Measurements from ENCODE around the gene RTL9.

RTL9 gene

DNA sequence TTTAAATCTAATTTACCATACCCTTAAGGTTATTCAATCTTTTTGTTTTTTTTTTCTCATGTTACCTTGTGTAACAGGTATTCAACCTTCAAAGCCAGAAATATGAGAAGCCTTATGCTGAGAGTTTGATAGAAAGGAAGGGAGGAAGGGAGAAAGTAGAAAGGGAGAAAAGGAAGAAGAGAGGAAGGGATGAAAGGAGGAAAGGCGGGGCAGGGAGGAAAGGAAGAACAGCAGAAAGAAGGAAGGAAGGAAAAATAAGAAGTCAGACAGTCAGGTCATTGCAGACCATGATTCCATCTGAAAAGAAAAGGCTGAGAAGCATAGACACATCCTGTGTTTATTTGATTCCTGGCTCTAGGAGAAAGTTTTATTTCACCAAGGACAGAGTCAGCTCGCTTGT is 30.9 kb downstream of the RTL9 start:
- TF ChIP-seq, protein P1, sequence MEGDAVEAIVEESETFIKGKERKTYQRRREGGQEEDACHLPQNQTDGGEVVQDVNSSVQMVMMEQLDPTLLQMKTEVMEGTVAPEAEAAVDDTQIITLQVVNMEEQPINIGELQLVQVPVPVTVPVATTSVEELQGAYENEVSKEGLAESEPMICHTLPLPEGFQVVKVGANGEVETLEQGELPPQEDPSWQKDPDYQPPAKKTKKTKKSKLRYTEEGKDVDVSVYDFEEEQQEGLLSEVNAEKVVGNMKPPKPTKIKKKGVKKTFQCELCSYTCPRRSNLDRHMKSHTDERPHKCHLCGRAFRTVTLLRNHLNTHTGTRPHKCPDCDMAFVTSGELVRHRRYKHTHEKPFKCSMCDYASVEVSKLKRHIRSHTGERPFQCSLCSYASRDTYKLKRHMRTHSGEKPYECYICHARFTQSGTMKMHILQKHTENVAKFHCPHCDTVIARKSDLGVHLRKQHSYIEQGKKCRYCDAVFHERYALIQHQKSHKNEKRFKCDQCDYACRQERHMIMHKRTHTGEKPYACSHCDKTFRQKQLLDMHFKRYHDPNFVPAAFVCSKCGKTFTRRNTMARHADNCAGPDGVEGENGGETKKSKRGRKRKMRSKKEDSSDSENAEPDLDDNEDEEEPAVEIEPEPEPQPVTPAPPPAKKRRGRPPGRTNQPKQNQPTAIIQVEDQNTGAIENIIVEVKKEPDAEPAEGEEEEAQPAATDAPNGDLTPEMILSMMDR (IDR thresholded peaks at IDR 0.05; ENCODE audit: extremely low read depth, missing control alignments) = no peak
- DNase-seq (ENCODE audit: low spot score) = no peak

DNA sequence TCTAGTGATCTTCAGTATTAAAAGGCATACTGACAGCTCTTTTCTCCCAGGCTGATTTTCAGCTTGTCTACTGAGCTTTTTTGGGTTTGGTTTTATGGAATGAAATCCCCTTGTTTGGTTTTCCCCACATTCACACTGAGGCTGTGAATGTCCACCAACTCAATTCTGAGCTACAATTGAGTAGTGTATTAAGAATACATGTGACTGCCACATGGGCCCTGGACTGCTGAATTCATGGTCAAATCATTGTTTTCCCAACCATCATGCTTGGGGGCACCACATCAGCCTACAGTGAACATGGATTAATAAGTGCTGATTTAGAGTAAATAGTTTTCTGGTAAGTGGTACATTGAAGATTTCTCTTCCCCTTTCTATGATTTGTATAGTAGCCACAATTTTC is 32.4 kb downstream of the RTL9 start:
- TF ChIP-seq, protein P1 (IDR thresholded peaks at IDR 0.05; ENCODE audit: extremely low read depth, missing control alignments) = no peak
- DNase-seq (ENCODE audit: low spot score) = no peak

DNA sequence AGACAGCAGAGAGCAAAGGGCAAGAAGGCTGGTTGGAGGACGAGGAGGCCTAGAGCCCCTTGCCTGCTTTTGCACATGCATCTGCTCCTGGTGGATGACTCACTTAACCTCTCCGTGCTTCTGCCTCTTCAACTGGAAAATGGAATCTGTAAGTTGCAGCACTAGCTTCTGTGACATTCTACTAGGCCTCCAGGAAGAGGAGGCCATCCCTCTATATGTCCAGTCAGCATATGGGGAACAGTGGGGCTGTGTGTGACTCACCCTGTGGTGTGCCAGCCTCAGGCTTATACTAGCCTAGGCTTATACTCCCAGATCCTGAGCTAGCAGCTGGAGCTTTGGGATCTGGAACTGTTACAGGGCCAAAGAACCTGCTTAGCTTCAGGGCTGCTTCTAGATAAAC is 36.0 kb downstream of the RTL9 start:
- no peak for DNase-seq (ENCODE audit: low spot score)

DNA sequence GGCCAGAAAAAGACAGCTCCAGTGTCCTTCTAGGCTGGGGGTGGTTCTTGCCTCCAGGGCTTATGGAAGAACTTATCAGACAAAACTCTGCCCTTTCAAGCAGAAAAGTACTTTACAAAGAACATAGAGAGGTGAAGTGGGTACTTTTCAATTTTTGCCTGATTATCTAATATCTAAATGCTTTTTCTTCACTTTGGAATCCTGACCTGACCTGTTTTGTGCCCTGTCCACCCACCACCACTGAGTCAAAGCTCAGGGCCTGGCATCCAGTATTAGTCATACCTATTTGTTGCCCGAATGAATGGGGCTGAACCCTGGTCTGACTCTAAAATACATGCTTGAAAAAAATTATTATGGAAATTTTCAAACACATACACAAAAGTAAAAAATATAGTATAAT is 37.2 kb downstream of the RTL9 start:
- TF ChIP-seq, protein P1 (IDR thresholded peaks at IDR 0.05; ENCODE audit: extremely low read depth, missing control alignments) = no peak
- DNase-seq (ENCODE audit: low spot score) = no peak

More for the DNA sequence above, 36.0 kb downstream of the RTL9 start:
- TF ChIP-seq, protein P1 (IDR thresholded peaks at IDR 0.05; ENCODE audit: extremely low read depth, missing control alignments) = no peak

DNA sequence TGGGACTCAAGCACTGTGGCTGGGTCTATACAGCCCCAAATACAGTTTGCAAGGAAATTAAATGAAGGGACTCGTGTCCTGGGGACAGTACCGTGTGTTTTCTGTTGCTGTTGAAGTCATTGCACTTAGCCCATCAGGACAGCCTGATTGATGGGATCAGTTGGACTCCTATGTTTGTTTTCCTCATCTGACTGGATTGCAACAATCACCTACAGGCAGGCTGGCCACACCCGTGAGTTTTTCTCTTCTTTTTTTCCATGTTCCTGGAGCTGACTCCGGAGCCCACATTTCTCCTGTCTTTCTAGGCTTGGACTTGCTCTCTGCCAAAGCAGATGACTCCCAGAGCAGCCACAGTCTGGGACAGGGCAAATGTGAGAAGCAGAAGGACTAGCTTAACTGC is 38.1 kb downstream of the RTL9 start:
- TF ChIP-seq, protein P1 (IDR thresholded peaks at IDR 0.05; ENCODE audit: extremely low read depth, missing control alignments) = no peak
- no peak for DNase-seq (ENCODE audit: low spot score)

DNA sequence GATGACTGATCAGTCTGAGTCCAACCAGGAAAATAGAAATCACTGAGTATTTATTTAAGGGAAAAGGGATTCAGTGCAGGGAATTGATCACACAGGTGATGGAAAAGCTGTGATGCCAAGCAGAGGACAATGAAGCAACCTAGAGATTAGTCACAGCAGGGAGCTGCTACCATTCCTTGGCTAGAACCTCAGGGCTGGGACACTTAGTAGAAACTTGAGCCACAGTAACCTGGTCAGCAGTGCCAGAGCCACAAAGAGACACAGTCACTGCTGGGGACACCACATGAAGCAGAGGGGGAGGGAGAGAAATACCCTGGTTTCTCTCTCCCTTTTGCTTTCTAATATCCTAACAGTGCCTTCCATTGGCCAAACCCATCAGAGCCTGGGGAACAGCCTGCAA is 38.7 kb downstream of the RTL9 start:
- TF ChIP-seq, protein P1 (IDR thresholded peaks at IDR 0.05; ENCODE audit: extremely low read depth, missing control alignments) = no peak

DNA sequence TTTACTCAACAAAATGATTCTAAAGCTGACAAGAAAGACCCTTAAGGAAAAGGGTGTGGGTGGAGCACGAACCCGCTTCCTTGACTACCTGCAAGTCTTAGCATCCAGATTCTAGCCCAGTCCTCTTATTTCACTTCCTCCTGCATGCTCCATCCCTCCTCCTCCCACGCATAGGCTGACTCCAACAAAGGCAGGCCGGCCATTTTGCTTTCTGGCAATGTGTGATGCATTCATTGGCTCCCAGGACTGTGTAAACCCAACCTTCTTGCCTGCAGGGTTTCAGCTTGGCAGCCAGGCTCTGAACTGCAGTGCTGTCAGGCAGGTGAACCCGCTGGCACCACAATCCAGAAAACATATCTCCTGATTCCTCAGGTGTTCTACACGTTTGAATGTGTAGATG is 39.3 kb downstream of the RTL9 start:
- no peak for DNase-seq (ENCODE audit: low spot score)

More for the DNA sequence above, 38.7 kb downstream of the RTL9 start:
- no peak for DNase-seq (ENCODE audit: low spot score)

More for the DNA sequence above, 39.3 kb downstream of the RTL9 start:
- TF ChIP-seq, protein P1 (IDR thresholded peaks at IDR 0.05; ENCODE audit: extremely low read depth, missing control alignments) = no peak
